HG03575 (cell line): ENCODE results near the gene ZNF611.
"Not testable (repeated sequence)": the region's sequence is repeated elsewhere in the genome, so short reads cannot be mapped to it uniquely, and the experiment has no call there.

ENCODE experiments used
- ATAC-seq: cut with Tn5 transposase; IDR thresholded peaks from one replicate; pipeline ENCODE4 v1.9.1; 2021; ENCODE audit not compliant: unreplicated experiment, insufficient number of reproducible peaks, low FRiP score; ENCODE audit errors: extremely low read depth

The ZNF611 gene

DNA sequence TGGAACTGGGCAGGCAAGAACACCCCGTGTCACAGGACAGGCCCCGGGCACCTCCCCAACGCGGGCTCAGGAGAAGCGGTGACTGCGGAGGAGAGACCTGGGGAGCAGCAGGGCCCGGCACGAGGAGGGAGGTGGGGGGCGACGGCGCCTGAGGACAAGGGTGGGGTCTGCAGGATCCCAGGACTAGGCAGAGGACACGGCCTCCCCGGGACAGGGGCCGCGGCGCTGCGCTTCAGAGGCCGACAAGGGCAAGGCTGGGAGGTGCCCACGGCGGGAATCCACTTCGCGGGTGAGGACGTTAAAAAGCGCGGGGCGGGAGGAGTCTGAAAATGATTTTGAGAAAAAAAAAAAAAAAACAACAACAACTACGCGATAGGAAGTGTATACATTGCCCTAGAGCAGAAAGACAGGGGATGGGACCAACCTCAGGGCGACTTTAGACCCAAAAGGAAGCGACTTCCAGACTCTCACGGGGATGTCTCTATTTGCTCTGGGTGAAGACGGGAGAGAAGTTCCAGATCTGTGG lies 44.9 kb downstream of the ZNF611 start:
- no peak for ATAC-seq

DNA sequence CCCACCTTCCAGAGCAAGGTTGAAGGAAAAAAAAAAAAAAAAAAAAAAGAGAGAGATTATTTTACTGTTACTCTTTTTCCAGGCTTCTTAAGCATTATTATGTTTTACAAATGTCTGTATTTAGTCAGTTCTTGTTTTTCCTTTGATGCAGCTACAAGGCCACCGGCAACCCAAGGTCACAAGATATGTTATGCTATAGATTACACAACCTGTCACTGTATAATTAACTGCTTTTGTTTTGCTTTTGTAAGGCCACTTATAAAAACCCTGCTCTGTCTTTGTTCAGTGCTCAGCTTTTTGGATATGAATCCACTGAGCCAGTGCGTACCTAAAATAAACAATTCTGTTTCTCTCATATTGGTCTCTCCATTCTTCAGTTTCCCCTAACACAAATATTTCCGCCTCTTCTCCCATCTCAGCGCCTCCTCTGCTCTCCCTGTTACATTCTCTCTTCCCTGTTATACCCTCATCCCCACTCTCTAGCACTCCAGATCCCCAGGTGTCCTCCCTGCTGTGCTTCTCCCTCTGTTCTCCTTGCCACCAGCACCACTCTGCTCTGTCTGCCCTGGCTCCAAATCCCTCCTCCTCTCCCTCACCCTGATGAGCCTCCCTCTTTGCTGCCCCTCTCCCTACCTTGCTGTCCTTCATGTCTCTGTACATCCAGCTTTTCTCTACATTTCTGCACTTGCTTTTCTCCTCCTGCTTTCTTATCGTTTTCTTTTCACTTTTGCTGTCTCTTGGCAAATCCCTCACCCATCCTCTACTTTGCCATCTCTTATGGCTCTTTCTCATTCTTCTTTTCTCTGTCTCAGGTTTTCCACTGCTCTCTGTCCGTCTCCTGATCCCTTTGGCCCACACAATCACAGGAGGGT lies 45.7 kb downstream of the ZNF611 start:
- not testable (repeated sequence) for ATAC-seq

DNA sequence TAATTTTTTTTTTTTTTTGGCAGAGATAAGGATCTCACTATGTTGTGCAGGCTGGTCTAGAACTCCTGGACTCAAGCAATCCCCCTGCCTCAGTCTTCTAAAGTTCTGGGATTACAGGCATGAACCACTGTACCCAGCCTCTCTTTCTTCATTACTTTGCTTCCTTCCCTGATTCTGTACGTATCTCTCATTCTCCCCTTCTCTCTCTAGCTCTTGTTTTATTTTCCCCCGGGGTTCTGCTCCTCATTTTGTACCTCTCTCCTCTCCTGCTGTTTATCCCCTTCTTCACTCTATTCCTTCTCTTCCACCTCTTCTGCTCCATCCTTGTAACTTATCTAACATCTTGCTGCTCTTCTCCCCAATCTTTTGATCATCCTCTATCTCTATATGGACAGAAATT lies 46.5 kb downstream of the ZNF611 start:
- ATAC-seq, result no peak

DNA sequence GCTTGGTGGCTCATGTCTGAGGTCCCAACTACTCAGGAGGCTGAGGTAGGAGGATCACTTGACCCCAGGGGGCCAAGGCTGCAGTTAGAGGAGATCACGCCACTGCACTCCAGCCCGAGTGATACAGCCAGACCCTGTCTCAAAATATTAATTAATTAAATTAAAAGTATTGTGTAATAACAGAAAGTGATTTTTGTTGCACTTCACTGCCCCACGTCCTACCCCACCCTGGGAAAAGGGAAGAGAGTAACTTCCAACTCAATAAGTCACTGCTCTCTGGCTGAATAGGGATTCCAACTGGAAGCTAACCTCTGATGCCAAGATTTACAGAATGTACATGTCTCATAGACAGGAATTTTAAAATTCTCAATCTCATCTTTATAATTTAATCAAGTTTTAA lies 47.2 kb downstream of the ZNF611 start:
- no peak for ATAC-seq

DNA sequence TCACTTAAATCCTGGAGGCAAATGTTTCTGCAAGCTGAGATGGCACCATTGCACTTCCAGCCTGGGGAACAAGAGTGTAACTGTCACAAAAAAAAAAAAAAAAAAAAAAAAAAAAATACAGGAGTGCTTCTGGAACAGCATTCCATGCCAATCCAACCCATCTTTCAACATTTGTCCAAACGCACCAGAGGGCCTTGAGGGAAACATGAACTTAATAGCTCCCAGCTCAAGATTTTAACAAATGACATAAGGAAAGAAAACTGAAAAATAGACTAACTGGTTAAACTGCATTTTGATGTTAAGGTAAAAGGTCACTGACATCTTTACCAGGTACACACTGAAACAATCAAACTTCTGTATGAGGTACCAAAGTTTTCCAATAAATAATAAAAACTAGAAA lies 49.0 kb downstream of the ZNF611 start:
- ATAC-seq, result no peak

DNA sequence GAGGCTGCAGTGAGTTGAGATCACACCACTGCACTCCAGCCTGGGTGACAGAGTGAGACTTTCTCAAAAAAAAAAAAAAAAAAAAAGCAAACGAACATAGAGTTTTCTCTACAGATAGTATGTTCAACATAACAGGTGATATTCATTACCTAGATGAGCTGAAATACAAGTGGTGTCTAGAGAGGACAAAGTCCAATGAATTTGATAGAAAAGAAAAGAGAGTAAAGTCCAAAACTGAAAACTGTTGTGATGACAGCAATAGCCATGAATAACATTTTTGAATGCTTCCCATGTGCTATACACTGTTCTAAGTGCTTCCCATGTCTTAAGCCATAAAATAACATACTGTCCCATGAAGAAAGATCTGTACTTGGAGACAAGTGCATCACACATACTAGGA lies 53.6 kb downstream of the ZNF611 start:
- not testable (repeated sequence) for ATAC-seq

DNA sequence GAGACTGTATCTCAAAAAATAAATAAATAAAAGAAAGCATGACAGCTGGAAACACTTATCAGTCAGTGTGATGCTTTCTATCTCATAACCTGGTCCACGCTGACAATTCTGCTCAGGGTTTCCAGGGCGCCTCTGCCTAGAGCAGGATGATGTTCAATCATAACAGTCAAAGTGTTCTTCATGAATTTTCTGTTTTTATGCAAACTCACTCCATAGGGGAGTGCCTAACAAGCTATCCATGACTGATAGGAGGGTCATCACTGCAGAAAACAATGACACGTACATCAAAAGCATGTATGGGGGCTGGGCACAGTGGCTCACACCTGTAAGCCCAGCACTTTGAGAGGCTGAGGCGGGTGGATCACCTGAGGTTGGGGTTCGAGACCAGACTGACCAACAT lies 55.2 kb downstream of the ZNF611 start:
- no peak for ATAC-seq

DNA sequence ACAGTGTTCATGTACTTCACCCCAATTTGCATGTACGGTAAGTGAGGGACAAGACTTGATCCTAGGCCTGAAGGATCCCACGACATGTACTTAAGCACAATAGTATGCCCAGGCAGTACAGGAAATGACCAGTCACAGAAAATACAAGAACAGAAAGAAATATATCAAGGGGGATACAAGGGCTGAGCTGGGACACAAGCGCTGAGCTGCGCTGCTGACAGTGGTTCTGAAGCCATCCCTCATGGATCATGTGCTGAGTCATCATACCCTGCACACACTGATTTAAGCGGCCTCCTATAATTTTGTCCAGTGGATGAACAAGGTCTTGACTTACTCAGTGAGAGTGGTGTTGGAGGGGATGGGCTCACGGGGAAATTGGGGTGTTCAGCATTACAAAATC lies 59.6 kb downstream of the ZNF611 start:
- ATAC-seq, result not testable (repeated sequence)

DNA sequence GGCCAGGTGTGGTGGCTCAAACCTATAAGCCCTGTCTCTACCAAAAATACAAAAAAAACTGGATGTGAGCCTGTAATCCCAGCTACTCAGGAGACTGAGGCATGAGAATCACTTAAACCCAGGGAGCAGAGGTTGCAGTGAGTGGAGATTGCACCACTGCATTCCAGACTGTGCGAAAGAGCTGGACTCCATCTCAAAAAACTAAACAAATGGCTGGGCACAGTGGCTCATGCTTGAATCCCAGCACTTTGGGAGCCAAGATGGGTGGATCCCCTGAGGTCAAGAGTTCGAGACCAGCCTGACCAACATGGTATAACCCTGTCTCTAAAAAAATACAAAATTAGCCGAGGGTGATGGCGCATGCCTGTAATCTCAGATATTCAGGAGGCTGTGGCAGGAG lies 61.8 kb downstream of the ZNF611 start:
- no peak for ATAC-seq

DNA sequence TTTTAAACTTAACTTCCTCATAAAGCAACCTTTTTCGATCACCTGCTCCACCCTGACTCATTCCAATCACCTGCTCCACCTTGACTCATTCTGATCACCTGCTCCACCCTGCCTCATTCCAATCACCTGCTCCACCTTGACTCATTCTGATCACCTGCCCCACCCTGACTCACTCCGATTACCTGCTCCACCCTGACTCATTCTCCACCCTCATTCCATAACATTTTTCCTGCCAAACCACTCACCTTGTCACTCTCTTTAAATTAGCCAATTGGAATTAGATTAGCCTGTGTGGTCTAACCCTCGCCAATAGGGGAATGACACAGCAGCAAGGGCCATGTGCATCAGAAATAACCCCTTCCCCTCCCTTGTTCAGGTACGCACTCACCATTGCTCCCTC lies 64.8 kb downstream of the ZNF611 start:
- ATAC-seq, result no peak

DNA sequence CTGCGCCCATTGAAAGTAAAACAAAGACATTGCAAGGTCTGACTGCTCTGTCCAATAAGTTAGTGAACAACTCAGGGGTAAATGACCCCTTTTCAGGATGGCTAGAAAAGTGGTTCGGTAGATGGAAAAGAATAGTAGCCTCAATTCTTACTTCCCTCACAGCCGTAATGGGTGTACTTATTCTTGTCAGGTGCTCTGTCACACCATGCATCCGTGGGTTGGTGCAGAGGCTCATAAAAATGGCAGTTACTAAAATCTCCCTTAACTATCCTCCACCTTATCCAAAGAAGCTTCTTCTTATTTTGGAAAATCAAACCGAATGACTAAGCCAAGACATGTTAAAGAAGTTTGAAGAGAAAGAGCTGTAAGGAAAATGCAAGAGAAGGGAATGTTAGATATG lies 65.3 kb downstream of the ZNF611 start:
- no peak for ATAC-seq

DNA sequence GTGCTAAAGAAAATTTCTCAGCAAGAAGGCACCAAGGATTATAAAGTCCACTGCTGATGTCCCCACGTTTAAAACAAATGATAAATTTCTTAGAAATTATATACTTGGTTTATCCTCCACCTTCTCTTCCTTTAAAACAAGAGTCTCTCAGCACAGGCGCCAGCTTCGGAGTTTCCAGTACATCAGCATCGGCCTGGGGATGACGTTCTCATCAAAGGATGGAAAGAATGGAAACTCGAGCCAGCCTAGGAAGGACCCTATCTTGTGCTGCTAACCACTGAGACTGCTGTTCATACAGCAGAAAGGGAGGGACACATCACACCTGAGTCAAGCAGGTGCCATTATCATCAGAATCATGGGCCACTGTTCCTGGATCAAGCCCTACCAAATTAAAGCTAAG lies 66.9 kb downstream of the ZNF611 start:
- no peak for ATAC-seq

DNA sequence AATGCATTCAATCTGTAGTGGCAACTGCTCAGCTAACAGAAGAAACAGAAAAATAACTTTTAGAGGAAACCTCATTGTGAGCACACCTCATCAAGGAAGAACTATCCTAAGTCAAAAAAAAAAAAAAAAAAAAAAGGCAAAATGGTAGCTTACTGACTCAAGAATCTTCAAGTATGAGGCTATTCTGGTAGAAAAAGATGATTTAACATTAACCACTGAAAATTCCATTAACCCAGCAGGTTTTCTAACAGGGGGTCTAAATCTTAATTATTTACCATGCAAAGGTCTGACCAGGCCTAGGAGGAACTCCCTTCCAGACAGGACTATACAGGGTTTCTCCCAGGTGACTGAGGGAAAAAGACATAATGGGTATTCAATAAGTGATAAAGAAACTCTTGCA lies 68.3 kb downstream of the ZNF611 start:
- no peak for ATAC-seq

DNA sequence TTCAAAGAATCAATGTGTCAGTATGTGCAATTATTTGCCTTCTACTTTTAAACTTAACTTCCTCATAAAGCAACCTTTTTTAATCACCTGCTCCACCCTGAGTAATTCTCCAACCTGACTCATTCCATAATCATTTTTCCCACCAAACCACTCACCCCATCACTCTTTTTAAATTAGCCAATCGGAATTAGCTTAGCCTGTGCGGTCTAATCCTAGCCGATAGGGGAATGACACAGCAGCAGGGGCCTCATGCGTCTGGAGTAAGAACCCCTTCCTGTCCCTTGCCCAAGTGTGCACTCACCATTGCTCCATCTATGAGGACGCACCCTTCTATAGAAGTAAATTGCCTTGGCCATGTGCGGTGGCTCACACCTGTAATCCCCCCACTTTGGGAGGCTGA lies 69.3 kb downstream of the ZNF611 start:
- no peak for ATAC-seq

DNA sequence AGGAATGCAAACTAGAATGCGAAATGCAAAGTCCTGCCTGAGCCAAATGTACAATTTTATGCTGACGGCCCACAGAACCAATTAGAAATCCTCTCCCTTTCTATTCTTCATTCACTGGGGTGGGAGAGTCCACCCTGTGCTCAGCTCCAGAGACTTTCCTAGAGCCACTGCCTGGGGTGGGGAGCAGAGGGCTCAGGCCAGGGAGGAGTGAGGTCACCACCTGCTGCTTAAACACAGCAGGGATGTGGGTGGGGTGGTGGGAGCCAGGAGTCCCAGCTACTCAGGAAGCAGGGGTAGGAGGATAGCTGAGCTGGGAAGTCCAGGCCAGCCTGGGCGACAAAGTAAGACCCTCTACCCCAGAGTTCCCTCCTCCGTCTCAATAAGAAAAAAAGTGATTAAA lies 69.8 kb downstream of the ZNF611 start:
- no peak for ATAC-seq

DNA sequence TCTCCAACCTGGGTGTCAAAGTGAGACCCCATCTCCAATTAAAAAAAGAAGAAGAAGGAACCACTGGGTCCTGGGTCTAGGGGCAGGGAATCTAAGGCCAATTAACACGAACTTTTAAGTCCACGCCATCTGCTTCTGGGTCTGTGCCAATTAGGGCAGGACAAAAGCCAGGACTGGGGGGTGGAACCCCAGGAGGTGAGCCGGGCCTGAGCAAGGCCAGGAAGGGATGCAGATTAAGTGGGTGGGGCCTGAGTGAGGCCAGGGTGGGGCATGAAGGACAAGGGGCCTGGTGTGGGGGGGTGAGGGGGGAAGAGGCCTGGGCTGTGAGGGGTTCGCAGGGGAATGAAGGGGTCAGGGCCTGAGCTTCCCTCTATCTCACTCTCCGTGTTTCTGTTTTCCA lies 70.4 kb downstream of the ZNF611 start:
- no peak for ATAC-seq

DNA sequence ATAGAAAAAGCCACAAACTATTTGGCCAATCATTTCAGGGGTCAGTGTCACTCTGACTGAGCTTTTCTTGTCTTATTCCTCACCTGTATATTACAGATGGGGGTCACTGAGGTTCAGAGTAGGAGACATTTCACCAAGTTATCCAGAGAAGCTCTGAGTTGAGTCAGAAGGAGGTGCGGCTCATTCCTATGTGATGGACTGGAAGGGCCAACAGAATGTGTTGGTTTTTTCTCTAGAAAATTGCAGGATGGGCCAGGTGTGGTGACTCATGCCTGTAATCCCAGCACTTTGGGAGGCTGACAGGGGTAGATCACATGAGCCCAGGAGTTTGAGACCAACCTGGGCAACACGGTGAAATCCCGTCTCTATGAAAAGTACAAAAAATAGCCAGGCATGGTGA lies 72.2 kb downstream of the ZNF611 start:
- ATAC-seq, result no peak

DNA sequence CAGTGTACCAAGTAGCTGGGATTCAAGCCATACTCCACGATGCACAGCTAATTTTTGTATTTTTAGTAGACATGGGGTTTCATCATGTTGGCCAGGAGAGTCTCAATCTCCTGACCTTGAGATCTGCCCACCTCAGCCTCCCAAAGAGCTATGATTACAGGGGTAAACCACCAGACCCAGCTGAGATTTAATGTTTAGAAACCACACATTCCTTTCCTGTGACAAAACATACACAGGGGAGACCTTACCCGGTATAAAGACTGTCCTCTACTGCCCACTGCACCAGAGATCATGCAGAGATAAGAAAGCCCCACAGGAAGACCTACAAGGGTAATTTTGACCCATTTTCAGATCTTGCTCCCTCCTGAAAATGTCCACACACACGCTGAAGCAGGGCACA lies 73.9 kb downstream of the ZNF611 start:
- no peak for ATAC-seq

DNA sequence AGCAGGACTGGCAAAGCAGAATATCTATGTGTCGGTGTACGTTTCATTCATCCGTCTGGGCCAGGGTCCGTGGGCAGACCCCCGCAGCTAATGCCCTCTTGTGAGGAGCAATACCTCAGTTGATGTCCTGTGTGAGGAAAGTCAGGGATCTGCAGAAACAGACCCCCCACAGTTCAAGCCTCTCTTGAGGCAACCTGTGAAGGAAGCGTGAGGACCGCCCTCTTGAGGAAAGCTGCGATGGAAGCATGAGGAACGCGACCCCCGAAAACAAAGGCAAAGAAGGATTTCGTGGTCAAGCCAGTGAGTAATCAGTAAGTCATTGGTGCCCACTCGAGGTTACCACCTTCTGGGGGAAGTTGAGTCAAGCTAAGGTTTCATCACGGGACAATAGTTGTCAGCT lies 75.8 kb downstream of the ZNF611 start:
- no peak for ATAC-seq

DNA sequence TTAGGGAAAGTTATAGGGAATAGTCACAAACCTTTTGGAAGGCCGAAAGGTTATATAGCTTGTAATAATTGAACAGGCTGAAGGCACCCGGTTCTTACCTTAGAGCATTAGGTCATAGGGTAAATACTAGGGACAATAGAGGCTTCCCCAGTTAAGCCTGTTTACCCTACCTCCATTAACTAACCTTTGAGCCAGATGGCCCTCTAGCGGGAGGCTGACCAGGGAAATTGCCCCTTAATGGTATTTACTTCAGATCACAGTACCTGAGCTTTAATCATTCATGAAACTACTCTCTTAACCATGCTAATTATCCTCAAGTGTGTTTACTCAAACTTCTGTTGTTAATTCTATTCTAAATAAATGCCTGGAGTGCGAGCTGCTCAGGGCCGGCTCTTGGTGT lies 76.2 kb downstream of the ZNF611 start:
- no peak for ATAC-seq

DNA sequence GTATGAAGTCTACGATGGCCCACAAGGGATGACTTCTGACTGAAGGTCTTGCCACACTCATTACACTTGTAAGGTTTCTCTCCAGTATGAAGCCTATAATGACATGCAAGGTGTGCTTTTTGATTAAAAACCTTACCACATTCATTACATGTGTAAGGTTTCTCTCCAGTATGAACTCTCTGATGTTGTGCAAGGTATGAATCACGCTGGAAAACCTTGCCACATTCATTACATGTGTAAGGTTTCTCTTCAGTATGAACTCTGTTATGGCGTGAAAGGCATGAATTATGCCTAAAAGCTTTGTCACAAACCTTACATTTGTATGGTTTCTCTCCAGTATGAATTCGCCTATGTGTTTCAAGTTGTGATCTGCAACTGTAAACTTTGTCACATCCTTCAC lies 81.7 kb downstream of the ZNF611 start:
- ATAC-seq, result no peak
